SK-N-DZ (cell line): ENCODE measurements around the gene OR9G4.

Experiments
- small RNA-seq, 2 experiments: library from RNA; depleted of rRNA; stranded (forward); fragments of <200 nt; gene quantifications; one replicate each; pipeline ENCODE3, GENCODE V24; 2014

The OR9G4 gene

Small RNAs within 50 kb of the gene (small RNA-seq; reads per million reads assigned to genes)
- 0 to 0.09 reads per million in 2 experiments for gene AP001803.1
- 0 reads per million in 2 experiments for gene MIR6128
